Stimulated activated CD8-positive, alpha-beta memory T cell treated with anti-CD3 and anti-CD28 coated beads, Interleukin-15, amount 100 ng/mL, for 24 hours (primary cell): ENCODE data around the gene KRTAP5-3.

Source experiments
- DNase-seq: peaks from one replicate; pipeline ENCODE4 v3.0.0-alpha.2; 2020; ENCODE audit warnings: low read depth

KRTAP5-3 gene

DNA sequence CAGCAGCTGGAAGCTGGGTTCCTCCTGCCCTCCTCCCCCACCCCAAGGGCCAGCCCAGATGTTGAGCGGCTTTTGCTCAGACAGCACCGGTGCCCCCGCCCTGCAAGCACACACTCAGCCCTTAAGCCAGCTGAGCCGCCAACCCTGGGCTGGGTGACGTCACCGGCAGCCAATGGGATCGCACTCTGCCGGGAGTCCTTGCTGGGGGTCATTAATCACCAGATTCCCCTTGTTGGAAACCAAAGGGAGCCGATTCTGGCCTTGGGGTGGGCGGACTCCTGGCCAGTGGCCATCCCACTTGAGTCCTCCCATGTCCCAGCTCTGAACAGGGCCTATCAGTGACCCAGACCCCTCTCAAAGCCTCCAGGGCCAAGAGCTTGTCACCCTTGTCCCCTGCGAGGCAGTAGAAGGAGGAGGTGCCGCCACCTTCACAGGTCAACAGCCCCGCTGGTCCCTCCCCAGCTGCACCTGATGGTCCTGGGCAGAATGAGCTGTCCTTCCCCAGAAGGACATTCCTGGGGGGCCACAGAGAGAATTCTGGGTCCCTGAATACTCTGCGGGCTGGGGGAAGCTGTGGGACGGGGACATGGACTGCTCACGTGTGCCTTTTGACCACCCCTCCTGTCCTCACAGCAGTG is 43.6 kb downstream of the KRTAP5-3 start:
- no peak for DNase-seq

DNA sequence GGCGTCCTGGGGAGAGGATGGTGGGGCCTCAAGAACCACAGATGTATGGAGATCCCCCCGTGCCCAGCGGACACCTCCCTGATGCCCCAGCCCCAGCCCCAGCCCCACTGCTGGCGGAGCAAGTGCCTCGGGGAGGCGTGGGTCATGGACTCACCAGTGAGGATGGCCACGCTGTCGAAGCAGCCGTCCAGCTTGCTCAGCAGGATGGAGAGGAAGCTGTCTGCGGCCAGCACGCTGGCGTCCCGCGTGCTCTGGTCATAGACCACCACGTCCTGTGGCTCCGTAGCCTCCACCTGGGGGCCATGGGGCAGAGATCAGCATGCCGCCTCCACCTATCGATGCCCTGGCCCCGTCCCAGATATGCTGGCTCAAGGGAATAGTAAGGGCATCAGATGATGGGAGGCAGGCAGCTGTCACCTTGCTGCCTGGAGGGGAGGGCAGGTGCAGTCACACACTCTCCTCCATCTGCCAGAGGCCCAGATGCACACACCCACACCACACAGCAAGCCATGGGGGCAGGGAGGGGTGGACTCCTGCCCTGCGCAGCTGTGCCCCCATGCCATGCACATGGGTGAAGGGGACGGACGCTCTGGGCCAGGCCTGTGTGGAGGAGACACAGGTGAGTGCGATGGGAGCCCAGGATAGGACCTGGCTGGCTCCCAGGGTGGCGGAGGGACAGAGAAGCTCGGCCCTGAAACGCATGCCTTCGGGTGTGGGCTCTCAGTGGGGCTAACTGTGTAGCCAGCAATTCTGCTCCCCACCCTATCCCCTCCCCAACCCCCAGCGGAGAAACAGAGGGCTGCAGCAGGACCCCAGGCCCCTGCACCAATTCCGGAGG is 44.3 kb downstream of the KRTAP5-3 start:
- no peak for DNase-seq

DNA sequence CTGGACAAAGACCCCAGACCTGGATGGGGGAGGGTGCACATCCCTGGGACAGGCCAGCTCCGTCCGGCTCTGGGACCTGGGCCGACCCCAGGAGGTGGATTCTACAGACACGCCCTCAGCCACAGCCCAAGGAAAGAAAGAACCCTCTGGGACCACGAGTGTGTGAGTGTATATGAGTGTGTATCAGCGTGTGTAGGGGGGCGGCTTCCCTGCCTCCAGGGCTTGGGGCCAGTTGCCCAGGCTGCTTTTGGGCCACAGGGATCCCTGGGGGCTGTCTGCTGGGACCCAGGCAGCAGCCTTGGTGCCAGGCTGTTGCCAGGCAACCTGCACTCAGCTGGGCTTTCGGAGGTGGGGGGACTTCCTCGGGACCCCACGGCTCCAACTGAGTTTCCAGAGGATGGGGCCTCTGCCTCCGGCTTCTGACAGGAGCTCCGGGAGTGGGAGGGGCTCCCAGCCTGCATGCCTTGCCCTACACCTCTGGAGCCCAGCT is 45.1 kb downstream of the KRTAP5-3 start:
- no peak for DNase-seq

DNA sequence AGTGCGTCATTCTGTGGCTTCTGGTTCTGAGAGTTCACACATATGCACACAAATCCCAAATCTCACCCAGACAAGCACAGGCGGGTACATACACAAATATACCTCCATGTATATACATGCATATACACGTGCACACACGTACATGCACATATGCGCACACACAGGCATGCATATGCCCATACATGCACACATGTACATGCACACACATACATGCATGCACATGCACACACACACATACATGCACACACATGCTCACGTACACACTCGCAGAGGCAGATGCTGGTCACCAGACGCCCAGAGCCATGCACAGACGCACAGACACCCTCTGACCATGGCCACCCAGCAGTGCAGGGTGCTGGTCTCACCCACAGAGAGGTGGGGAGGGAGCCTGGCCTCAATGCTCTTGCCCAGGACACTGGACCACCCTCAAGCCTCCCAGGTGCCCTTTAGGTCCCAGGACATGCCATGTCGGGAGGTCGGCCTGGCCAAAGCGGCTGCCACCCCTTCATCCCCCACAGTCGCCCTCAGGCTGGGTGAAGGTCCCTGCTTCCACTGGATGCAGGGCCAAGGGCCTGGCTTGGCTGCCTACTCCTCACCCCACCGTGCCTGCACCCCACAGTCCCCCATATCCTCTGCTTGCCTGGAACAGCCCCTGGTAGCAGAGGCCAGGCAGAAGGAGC is 45.7 kb downstream of the KRTAP5-3 start:
- DNase-seq, result no peak

DNA sequence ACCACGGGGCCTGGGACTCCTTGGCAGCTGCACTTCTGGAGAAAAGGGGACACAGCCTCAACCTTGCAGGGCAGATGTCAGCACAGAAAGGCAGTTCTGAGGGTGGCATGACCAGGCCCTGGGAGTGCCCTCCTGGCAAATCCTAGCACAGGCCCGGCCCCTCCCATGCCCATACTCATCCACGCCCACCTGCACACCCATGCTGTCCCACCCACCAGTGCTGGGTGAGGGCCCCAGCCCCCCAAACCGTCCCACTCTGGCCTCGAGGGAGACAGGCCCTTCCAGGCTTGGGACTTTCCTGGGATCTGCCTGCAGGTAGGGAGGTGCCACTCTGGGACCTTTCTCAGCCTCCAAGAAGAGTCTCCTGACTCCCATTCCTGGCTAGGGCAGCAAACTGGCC is 46.3 kb downstream of the KRTAP5-3 start:
- DNase-seq, result no peak

DNA sequence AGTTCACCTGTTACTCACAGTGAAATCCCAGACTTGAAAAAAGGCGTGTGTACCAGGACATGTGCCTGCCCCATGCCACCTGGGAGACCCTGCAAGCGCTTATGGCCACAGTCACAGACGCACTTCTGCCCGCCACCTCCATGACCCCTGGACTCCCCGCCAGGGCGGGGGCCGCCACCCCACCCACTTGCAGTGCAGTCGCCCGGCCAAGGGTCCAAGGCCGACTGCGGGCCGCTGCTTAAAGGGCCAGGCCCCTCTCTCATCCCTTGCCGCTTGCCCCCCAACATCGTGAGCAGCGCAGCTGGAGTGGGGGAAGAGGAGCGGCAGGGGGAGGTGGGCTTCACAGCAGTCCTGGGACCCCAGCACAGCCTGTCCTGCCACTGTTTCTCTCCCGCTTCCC is 47.0 kb downstream of the KRTAP5-3 start:
- DNase-seq, result no peak

DNA sequence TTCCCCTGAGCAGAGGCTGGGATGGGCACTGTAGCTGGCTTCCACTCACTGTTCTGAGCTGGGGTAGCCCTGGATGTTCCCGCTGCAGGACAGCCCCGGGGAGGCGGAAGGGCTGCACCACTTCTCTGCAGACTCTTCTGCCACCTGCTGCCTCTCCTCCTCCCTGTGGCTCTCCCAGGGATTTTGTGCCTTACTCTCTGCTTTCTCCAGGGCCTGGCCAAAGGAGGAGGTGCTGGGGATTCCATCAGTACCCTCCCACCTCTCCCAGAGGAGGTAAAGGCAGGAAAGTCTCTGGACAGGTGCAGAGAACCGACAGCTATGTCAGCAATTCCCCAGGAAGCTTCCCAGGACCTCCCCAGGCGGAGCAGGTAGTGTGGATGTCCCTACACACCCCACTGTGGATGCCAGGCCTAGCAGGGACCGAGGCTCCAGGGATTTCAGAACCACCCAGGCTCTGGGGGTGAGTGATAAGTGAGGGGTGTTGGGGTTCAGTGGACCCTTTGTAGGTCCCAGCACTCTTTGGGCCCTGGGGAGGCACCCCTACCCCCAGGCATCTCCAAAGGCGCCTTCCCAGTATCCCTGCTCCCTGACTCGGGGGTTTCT is 47.5 kb downstream of the KRTAP5-3 start:
- DNase-seq, result no peak

DNA sequence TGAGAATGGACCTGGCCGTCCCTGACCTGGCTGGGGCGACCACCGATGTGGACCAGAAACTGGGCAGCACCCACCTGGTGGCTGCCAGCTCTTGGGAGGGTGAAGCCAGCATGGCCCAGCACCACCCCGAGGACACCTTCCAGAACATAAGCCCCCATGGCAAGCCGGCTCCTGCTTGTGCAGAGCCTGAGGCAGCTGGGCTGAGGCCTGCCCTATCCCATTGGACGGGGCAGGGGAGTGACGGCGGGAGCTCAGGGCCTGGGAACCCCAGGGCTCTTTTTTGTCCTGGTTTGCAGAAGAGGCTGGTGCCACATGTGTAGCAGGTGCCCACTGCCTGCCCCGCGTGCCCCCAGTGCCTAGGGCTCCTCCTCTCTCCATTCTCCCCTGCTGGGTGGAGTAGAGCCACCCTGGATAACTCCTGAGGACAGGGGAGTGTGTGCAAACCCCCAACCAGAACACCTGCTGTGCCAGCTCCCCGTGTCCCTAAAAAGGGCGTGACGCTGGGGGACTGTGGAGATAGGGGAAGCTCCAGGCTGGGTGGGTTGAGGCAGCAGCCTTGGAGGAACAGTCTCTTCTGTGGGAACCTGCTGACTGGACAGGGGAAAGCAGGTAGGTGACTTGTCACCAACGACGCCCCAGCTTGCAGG is 48.1 kb downstream of the KRTAP5-3 start:
- DNase-seq, result no peak

DNA sequence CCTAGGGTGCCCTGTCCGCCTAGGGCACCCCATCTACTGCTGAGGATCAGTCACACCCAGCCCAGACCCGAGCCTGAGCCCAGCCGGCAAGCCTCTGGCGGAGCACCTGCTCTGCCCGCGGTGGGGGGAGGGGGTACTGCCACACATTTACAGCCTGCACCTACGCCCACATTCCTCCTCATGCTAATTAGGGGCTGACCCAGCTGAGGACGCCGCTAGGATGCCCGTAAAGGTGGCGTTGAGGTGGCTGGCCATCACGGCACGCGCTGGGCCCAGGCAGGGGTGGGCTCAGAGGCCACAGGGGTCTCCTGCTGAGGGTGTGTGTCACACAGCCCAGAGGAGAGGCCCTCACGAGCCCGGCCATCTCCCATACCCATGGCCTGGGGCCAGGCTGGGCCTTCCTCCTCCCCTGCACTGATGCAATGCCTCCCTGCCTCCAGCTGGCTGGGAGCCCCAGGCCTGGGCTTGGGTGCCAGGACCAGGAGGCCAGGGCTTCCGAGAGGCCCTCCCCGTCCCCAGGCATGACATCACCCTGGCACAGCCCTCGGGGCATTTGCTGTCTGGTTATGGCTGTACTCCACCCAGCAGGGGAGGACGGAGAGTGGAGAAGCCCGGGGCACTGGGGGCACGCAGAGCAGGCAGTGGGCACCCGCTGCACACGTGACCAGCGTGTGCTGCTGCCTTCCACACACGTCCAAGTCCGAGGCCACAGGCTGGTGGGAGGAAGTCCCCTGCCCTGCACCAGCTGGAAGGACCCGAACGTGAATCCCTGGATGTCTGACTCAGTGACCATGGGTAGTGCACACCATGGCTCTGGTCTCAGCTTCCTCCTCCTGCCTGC is 48.9 kb downstream of the KRTAP5-3 start:
- no peak for DNase-seq

DNA sequence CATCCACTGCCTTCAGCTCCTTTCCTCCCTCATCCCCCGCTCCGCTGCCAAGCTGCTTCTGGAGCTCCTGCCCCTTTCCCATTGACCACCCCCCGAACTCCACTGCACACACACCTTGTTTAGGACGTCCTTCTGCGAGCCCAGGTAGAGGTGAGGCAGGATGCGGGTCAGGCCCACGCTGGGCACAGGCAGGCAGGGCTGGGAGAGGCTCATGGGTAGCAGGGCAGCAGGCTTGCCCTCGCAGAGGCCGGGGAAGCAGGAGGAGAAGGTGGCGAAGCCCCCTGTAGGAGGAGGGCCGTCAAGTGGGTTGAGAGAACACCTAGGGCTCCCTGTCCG is 49.5 kb downstream of the KRTAP5-3 start:
- DNase-seq, result no peak

DNA sequence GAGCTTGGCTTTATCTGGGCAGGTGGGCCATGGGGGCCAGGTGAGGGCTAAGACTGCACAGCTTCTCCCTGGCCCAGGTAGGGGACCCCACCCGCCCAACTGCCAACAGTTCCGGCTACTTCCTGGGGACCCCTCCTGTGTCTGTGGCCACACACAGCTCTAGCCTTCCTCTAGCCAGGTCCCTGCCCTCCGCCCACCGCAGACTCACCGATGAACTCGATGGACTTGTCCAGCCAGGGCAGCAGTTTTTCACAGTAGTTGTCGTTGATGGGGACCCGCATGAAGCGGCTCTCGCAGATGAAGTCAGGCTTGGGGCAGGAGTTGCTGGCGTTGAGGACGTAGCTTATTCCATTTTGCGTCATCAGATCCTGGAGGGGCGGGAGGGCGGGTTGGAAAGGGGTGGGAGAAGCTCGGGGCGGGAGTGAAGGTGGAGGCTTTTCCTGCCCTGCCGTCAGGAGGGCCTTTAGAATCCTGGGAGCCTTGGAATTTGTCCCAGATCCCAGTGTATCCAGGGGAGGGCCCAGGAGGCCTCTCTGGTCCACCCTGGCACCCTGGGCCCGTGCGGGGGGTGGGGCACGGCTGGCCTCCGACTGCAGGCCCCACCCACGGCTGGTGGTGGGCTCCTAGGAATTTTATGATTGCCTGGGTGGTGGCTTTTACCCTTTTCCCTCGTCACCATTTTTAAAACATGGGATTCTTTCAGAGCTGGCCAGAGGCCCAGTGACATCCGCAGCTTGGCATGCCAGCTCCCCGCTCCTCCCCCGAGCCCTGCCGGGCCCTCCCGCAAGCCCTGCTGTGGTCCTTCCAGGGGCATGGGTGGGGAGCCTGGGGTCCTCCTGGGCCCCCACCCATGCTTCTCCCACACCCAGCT is 50.1 kb downstream of the KRTAP5-3 start:
- DNase-seq, result no peak
